Astrocyte (in vitro differentiated cells and primary cell): ENCODE measurements around the gene TMEM63A. TPM values are rescaled to one million over a fixed set of nuclear protein-coding genes. Genes with fewer than 3 reads are reported as not detected.

ENCODE experiments used
- DNase-seq: peaks from one replicate; pipeline ENCODE4 v3.0.0-alpha.2; 2010; ENCODE audit warnings: low read depth
- FAIRE-seq: peaks from 2 replicates; lab custom pipeline; 2011; peaks lifted over from hg19 to GRCh38; lab: Jason Lieb, UNC
- H2AFZ ChIP-seq: 2 replicates; pipeline ENCODE4 v1.6.0; 2012; ENCODE audit warnings: low read depth, low read length, inconsistent platforms
- H3K27ac ChIP-seq: 2 replicates; pipeline ENCODE4 v1.5.1; 2011; ENCODE audit warnings: low read depth, low read length, inconsistent platforms
- H3K27me3 ChIP-seq: 2 replicates; pipeline ENCODE4 v1.6.0; 2011; ENCODE audit warnings: low read length, inconsistent platforms; ENCODE audit not compliant: insufficient read depth
- H3K36me3 ChIP-seq: 2 replicates; pipeline ENCODE4 v1.5.1; 2011; ENCODE audit warnings: low read length, inconsistent platforms; ENCODE audit not compliant: insufficient read depth
- H3K4me1 ChIP-seq: 2 replicates; pipeline ENCODE4 v1.5.1; 2011; ENCODE audit warnings: low read length, inconsistent platforms; ENCODE audit not compliant: insufficient read depth
- H3K4me2 ChIP-seq: 2 replicates; pipeline ENCODE4 v1.6.0; 2012; ENCODE audit warnings: low read length, inconsistent platforms
- H3K4me3 ChIP-seq: 2 replicates; pipeline ENCODE4 v1.5.1; 2011; ENCODE audit warnings: low read depth, mild to moderate bottlenecking, low read length, inconsistent platforms; ENCODE audit not compliant: insufficient read depth
- H3K79me2 ChIP-seq: 2 replicates; pipeline ENCODE4 v1.6.0; 2012; ENCODE audit warnings: mild to moderate bottlenecking, low read length, inconsistent platforms; ENCODE audit not compliant: insufficient read depth
- H3K9ac ChIP-seq: 2 replicates; pipeline ENCODE4 v1.6.0; 2012; ENCODE audit warnings: mild to moderate bottlenecking, low read length, inconsistent platforms
- H3K9me3 ChIP-seq: 2 replicates; pipeline ENCODE4 v1.5.1; 2012; ENCODE audit warnings: low read depth, mild to moderate bottlenecking, low read length, inconsistent platforms; ENCODE audit not compliant: insufficient read depth
- H4K20me1 ChIP-seq: 2 replicates; pipeline ENCODE4 v1.6.0; 2012; ENCODE audit warnings: low read length, inconsistent platforms; ENCODE audit not compliant: insufficient read depth
- H3K27ac Mint-ChIP-seq: one replicate; pipeline ENCODE4 v1.8.0; 2021; ENCODE audit warnings: mild to moderate bottlenecking, mixed read lengths; ENCODE audit not compliant: unreplicated experiment
- H3K27me3 Mint-ChIP-seq: one replicate; pipeline ENCODE4 v1.8.0; 2021; ENCODE audit warnings: low read depth, mixed read lengths; ENCODE audit not compliant: unreplicated experiment
- H3K36me3 Mint-ChIP-seq: one replicate; pipeline ENCODE4 v1.8.0; 2021; ENCODE audit warnings: low read depth, mixed read lengths; ENCODE audit not compliant: unreplicated experiment
- H3K4me1 Mint-ChIP-seq: one replicate; pipeline ENCODE4 v1.8.0; 2021; ENCODE audit warnings: low read depth, mixed read lengths; ENCODE audit not compliant: unreplicated experiment
- H3K4me3 Mint-ChIP-seq: one replicate; pipeline ENCODE4 v1.8.0; 2021; ENCODE audit warnings: mild to moderate bottlenecking, moderate library complexity, mixed read lengths; ENCODE audit not compliant: unreplicated experiment
- H3K9me3 Mint-ChIP-seq: one replicate; pipeline ENCODE4 v1.8.0; 2021; ENCODE audit warnings: mild to moderate bottlenecking, mixed read lengths; ENCODE audit not compliant: unreplicated experiment
- EZH2 ChIP-seq: IDR thresholded peaks from 2 replicates; pipeline ENCODE4 v1.6.1; 2012; ENCODE audit warnings: mild to moderate bottlenecking, low read length, inconsistent platforms; ENCODE audit not compliant: insufficient read depth
- total RNA-seq: library from RNA; stranded (reverse); gene quantifications from 2 replicates; pipeline ENCODE4 v1.2.1, GENCODE V29; 2021
- TF ChIP-seq, protein P1 (sequence below): IDR thresholded peaks from 2 replicates; pipeline ENCODE4 v1.5.1; 2011; ENCODE audit warnings: low read depth, mild to moderate bottlenecking, inconsistent platforms, low read length, moderate library complexity; ENCODE audit not compliant: insufficient read depth

The TMEM63A gene
- total RNA-seq, 1 donor from 2014 or later = 28.7 TPM

DNA sequence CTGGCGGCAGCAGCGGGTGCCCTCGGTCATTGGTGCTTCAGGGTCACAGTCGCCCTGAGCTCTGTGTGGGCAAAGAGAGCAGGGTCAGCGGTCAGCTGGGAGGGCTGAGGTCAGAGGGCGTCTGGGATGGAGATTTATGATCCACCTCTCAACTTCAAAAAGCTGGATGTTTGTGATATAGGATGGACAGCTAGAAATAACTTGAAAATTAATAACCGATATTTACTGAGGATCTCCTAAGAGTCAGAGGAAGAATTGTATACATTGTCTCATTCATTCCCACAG lies 4.8 kb upstream of the TMEM63A start:
- Histone ChIP-seq H3K79me2 (no peaks in the 10 kb centered on the region), H3K4me2 (no peak overlapping the region), H3K27me3 (no peaks in the 10 kb centered on the region), H4K20me1 (no peaks in the 10 kb centered on the region), H2AFZ (no peak overlapping the region), H3K4me1 (no peaks in the 10 kb centered on the region), H3K9me3 (no peaks in the 10 kb centered on the region), H3K9ac (no peak overlapping the region), H3K36me3 (no peaks in the 10 kb centered on the region), H3K27ac (no peak overlapping the region), H3K4me3 (no peak overlapping the region)
- peaks cover 10% of the 10 kb centered on the region for H3K4me1 Mint-ChIP-seq
- DNase-seq (no peak), FAIRE-seq (no peak)
- H3K9me3 Mint-ChIP-seq = no peaks in the 10 kb centered on the region
- H3K27ac Mint-ChIP-seq = no peak overlapping the region
- H3K27me3 Mint-ChIP-seq = peaks cover 21% of the 10 kb centered on the region
- no peak for TF ChIP-seq EZH2
- TF ChIP-seq, protein P1, sequence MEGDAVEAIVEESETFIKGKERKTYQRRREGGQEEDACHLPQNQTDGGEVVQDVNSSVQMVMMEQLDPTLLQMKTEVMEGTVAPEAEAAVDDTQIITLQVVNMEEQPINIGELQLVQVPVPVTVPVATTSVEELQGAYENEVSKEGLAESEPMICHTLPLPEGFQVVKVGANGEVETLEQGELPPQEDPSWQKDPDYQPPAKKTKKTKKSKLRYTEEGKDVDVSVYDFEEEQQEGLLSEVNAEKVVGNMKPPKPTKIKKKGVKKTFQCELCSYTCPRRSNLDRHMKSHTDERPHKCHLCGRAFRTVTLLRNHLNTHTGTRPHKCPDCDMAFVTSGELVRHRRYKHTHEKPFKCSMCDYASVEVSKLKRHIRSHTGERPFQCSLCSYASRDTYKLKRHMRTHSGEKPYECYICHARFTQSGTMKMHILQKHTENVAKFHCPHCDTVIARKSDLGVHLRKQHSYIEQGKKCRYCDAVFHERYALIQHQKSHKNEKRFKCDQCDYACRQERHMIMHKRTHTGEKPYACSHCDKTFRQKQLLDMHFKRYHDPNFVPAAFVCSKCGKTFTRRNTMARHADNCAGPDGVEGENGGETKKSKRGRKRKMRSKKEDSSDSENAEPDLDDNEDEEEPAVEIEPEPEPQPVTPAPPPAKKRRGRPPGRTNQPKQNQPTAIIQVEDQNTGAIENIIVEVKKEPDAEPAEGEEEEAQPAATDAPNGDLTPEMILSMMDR = no peak
- H3K4me3 Mint-ChIP-seq = no peak overlapping the region
- H3K36me3 Mint-ChIP-seq = peaks cover 2% of the 10 kb centered on the region

GRCh38 chr1:225886159-225887029 lies 4.2 kb upstream of the TMEM63A start:
- peaks cover 2% of the 10 kb centered on the region for H3K36me3 Mint-ChIP-seq
- Histone ChIP-seq H3K36me3 (no peaks in the 10 kb centered on the region), H3K27ac (no peak overlapping the region), H3K27me3 (no peaks in the 10 kb centered on the region), H3K4me1 (peaks cover 2% of the 10 kb centered on the region), H3K4me3 (no peak overlapping the region), H3K4me2 (no peak overlapping the region), H3K9me3 (no peaks in the 10 kb centered on the region), H2AFZ (no peak overlapping the region), H4K20me1 (no peaks in the 10 kb centered on the region), H3K79me2 (no peaks in the 10 kb centered on the region), H3K9ac (no peak overlapping the region)
- DNase-seq = no peak
- H3K27ac Mint-ChIP-seq = no peak overlapping the region
- no peaks in the 10 kb centered on the region for H3K9me3 Mint-ChIP-seq
- H3K4me3 Mint-ChIP-seq = no peak overlapping the region
- peaks cover 10% of the 10 kb centered on the region for H3K4me1 Mint-ChIP-seq
- peaks cover 21% of the 10 kb centered on the region for H3K27me3 Mint-ChIP-seq
- TF ChIP-seq EZH2 = no peak
- TF ChIP-seq, protein P1 = no peak
- FAIRE-seq = no peak

GRCh38 chr1:225885336-225885735 lies 3.2 kb upstream of the TMEM63A start:
- Histone ChIP-seq H3K4me2 (no peak overlapping the region), H3K9me3 (no peaks in the 10 kb centered on the region), H2AFZ (no peak overlapping the region), H3K27ac (no peak overlapping the region), H3K36me3 (no peaks in the 10 kb centered on the region), H4K20me1 (peaks cover 6% of the 10 kb centered on the region), H3K4me3 (no peak overlapping the region), H3K27me3 (no peaks in the 10 kb centered on the region), H3K79me2 (no peaks in the 10 kb centered on the region), H3K9ac (no peak overlapping the region), H3K4me1 (peaks cover 9% of the 10 kb centered on the region)
- Mint-ChIP-seq H3K27ac (no peak overlapping the region), H3K4me3 (peak overlapping the region; percentile 62), H3K27me3 (peaks cover 21% of the 10 kb centered on the region), H3K36me3 (peaks cover 2% of the 10 kb centered on the region), H3K4me1 (peaks cover 11% of the 10 kb centered on the region), H3K9me3 (no peaks in the 10 kb centered on the region)
- no peak for FAIRE-seq
- DNase-seq = no peak
- no peak for TF ChIP-seq EZH2
- TF ChIP-seq, protein P1 = no peak
